HL-60 (cell line): ENCODE data around the gene NKAIN2.

Experiments used
- DNase-seq, 2 experiments: peaks; one replicate each; pipeline ENCODE4 v3.0.0-alpha.2; 2010 to 2020; ENCODE audit warnings: low read depth in 1 of 2, low spot score in 1 of 2
- H3K27ac ChIP-seq: fragments of 250-450 bp; sonication (Bioruptor Pico); replicated peaks from 2 replicates; pipeline ENCODE4 v1.5.1; 2020; ENCODE audit warnings: mild to moderate bottlenecking, moderate library complexity
- H3K27me3 ChIP-seq: fragments of 250-450 bp; sonication (Bioruptor Pico); 2 replicates; pipeline ENCODE4 v1.5.1; 2021; ENCODE audit warnings: mild to moderate bottlenecking, moderate library complexity; ENCODE audit not compliant: insufficient read depth, poor library complexity, severe bottlenecking
- H3K4me3 ChIP-seq: replicated peaks from 2 replicates; pipeline ENCODE4 v1.5.1; 2011; ENCODE audit warnings: mild to moderate bottlenecking, control low read depth, low read length; ENCODE audit not compliant: insufficient read depth
- CTCF ChIP-seq: IDR thresholded peaks from one replicate; pipeline ENCODE4 v1.5.1; 2011; ENCODE audit warnings: low read length, control low read depth, inconsistent platforms; ENCODE audit not compliant: insufficient read depth
- GABPA ChIP-seq: IDR thresholded peaks from 2 replicates; pipeline ENCODE4 v1.6.1; 2012; ENCODE audit warnings: low read depth
- POLR2AphosphoS5 ChIP-seq: IDR thresholded peaks from 2 replicates; pipeline ENCODE4 v1.6.1; 2012; ENCODE audit warnings: low read depth
- SPI1 ChIP-seq: IDR thresholded peaks from 2 replicates; pipeline ENCODE4 v1.6.1; 2012; ENCODE audit warnings: low read depth, mild to moderate bottlenecking, borderline replicate concordance
- TF ChIP-seq, protein P1 (sequence below): IDR thresholded peaks from 2 replicates; pipeline ENCODE4 v1.6.1; 2012; ENCODE audit warnings: low read depth; ENCODE audit not compliant: insufficient replicate concordance

NKAIN2 gene

GRCh38 chr6:124780623-124781022 lies 977.0 kb downstream of the NKAIN2 start:
- TF ChIP-seq, protein P1, sequence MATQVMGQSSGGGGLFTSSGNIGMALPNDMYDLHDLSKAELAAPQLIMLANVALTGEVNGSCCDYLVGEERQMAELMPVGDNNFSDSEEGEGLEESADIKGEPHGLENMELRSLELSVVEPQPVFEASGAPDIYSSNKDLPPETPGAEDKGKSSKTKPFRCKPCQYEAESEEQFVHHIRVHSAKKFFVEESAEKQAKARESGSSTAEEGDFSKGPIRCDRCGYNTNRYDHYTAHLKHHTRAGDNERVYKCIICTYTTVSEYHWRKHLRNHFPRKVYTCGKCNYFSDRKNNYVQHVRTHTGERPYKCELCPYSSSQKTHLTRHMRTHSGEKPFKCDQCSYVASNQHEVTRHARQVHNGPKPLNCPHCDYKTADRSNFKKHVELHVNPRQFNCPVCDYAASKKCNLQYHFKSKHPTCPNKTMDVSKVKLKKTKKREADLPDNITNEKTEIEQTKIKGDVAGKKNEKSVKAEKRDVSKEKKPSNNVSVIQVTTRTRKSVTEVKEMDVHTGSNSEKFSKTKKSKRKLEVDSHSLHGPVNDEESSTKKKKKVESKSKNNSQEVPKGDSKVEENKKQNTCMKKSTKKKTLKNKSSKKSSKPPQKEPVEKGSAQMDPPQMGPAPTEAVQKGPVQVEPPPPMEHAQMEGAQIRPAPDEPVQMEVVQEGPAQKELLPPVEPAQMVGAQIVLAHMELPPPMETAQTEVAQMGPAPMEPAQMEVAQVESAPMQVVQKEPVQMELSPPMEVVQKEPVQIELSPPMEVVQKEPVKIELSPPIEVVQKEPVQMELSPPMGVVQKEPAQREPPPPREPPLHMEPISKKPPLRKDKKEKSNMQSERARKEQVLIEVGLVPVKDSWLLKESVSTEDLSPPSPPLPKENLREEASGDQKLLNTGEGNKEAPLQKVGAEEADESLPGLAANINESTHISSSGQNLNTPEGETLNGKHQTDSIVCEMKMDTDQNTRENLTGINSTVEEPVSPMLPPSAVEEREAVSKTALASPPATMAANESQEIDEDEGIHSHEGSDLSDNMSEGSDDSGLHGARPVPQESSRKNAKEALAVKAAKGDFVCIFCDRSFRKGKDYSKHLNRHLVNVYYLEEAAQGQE = no peak
- TF ChIP-seq GABPA (no peak), SPI1 (no peak), CTCF (no peak), POLR2AphosphoS5 (no peak)
- Histone ChIP-seq H3K4me3 (no peak overlapping the region), H3K27ac (no peak overlapping the region), H3K27me3 (no peaks in the 10 kb centered on the region)
- no peak for DNase-seq

DNA sequence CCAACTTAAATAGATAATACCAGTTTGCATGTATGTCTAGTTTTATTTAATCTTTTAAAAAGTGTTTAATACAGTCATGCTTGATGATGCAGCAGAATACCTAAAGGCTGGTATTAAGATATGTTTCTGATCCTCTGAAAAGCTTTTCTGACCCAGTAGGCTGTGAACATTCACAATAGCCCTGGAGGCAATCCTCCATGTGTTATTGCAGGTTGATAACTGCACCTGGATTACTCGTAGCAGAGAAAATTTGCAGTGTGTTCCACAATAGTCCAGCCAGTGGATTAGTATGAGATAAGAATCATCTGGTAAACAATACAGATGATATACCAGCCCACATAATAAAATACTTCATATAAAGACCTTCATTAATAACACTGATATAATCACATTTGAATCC lies 979.7 kb downstream of the NKAIN2 start:
- Histone ChIP-seq H3K27me3 (no peaks in the 10 kb centered on the region), H3K27ac (no peak overlapping the region), H3K4me3 (no peak overlapping the region)
- DNase-seq = no peak
- TF ChIP-seq GABPA (no peak), SPI1 (no peak), POLR2AphosphoS5 (no peak), CTCF (no peak)
- TF ChIP-seq, protein P1 = no peak

GRCh38 chr6:124791156-124791555 lies 987.5 kb downstream of the NKAIN2 start:
- Histone ChIP-seq H3K27me3 (no peaks in the 10 kb centered on the region), H3K27ac (no peak overlapping the region), H3K4me3 (no peak overlapping the region)
- DNase-seq = no peak
- TF ChIP-seq SPI1 (no peak), GABPA (no peak), POLR2AphosphoS5 (no peak)
- TF ChIP-seq, protein P1 = no peak

DNA sequence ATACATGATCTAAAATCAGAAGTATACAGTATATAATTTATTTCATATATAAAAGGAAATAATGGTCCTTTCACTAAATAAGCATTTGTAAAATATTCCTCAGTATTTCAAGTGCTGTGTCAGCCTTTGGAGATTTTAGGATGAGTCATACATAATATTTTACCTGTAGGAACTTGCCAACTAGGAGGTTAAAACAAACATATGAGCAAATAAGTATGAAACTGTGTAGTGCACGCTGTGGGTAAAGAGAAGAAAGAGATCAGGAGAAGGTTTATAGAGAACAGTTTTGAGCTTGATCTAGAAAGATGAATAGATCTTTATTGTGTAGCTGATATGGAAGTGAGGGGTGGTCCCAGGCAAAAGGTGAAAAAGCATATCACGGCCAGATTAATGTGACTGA lies 988.7 kb downstream of the NKAIN2 start:
- H3K4me3 ChIP-seq = no peak overlapping the region
- TF ChIP-seq CTCF = no peak
- TF ChIP-seq SPI1 = no peak
- TF ChIP-seq POLR2AphosphoS5 = no peak
- TF ChIP-seq, protein P1 = no peak
- no peak for TF ChIP-seq GABPA
- no peak overlapping the region for H3K27ac ChIP-seq
- DNase-seq = no peak
- no peaks in the 10 kb centered on the region for H3K27me3 ChIP-seq
